ENCODE data around the gene ZNF500.

ZNF500 gene

DNA sequence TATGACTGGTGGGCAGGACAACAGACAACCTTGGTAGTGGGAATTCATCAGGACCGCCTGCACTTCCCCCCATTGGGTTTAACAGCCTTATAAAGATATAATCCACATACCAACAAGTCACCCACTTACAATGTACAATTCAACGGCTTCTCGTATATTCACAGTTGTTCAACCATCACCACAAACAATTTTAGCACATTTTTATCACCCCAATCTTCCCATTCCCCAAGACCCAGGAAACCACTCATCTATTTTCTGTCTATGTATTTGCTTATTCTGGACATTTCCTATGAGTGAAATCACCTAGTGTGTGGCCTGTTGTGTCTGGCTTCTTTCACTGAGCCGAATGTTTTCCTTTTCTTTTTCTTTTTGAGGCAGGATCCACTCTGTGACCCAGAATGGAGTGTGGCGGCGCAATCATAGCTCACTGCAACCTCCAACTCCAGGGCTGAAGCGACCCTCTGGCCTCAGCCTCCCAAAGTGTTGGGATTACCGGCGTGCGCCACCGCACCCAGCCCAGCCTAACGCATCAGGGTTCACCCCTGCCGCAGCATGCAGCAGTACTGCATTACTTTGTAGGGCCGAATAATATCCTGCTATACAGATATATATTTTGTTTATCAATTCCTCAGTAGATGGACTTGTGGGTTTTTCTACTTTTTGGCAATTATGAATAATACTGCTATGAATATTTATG is 43.7 kb downstream of the ZNF500 start:
- H3K4me3 ChIP-seq (ENCODE audit: low read depth, low read length): no peak overlapping the region
- TF ChIP-seq, protein P1, sequence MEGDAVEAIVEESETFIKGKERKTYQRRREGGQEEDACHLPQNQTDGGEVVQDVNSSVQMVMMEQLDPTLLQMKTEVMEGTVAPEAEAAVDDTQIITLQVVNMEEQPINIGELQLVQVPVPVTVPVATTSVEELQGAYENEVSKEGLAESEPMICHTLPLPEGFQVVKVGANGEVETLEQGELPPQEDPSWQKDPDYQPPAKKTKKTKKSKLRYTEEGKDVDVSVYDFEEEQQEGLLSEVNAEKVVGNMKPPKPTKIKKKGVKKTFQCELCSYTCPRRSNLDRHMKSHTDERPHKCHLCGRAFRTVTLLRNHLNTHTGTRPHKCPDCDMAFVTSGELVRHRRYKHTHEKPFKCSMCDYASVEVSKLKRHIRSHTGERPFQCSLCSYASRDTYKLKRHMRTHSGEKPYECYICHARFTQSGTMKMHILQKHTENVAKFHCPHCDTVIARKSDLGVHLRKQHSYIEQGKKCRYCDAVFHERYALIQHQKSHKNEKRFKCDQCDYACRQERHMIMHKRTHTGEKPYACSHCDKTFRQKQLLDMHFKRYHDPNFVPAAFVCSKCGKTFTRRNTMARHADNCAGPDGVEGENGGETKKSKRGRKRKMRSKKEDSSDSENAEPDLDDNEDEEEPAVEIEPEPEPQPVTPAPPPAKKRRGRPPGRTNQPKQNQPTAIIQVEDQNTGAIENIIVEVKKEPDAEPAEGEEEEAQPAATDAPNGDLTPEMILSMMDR (conservative IDR thresholded peaks at IDR 0.05; ENCODE audit: low read depth, low read length): no peak
- DNase-seq (ENCODE audit: low read depth): no peak

DNA sequence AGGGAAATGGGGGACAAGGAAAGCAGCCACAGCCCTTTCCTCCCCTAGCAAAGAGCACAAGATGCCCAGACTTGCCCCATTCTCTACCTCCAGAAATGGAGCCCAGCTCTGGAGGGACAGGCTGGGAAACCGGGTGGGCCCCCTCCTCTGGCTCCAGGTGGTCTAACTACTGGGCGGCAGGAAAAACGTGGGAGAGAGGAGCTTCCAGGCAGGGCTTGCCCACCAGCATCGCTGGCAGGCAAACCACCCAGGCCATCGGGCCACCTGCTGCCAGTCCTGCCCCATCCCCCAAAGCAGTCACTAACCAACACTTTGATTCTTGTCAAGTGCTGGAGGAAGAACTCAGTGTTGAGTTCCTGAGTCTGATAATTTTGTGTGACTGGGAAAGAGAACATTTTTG is 48.5 kb downstream of the ZNF500 start:
- no peak overlapping the region for H3K4me3 ChIP-seq (ENCODE audit: low read depth, low read length)
- TF ChIP-seq, protein P1 (conservative IDR thresholded peaks at IDR 0.05; ENCODE audit: low read depth, low read length): no peak
- DNase-seq (ENCODE audit: low read depth): no peak

DNA sequence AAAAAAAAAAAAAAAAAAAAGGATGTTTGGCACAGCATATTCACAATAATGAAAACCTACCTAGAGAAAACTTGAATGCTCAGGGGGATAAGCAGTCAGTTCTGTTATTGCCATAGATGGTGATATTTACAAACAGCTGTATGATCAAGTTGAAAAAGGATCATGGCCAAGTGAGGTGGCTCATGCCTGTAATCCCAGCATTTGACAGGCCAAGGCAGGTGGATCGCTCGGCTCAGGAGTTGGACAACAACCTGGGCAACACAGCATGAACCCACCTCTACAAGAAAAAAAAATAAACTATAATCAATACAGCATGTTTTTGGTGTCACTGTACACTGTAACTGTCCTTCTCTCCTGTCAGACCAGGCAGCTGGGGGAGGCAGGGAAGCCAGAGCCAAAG is 52.0 kb downstream of the ZNF500 start:
- H3K4me3 ChIP-seq (ENCODE audit: low read depth, low read length): no peak overlapping the region
- no peak for DNase-seq (ENCODE audit: low read depth)
- TF ChIP-seq, protein P1 (conservative IDR thresholded peaks at IDR 0.05; ENCODE audit: low read depth, low read length): no peak

DNA sequence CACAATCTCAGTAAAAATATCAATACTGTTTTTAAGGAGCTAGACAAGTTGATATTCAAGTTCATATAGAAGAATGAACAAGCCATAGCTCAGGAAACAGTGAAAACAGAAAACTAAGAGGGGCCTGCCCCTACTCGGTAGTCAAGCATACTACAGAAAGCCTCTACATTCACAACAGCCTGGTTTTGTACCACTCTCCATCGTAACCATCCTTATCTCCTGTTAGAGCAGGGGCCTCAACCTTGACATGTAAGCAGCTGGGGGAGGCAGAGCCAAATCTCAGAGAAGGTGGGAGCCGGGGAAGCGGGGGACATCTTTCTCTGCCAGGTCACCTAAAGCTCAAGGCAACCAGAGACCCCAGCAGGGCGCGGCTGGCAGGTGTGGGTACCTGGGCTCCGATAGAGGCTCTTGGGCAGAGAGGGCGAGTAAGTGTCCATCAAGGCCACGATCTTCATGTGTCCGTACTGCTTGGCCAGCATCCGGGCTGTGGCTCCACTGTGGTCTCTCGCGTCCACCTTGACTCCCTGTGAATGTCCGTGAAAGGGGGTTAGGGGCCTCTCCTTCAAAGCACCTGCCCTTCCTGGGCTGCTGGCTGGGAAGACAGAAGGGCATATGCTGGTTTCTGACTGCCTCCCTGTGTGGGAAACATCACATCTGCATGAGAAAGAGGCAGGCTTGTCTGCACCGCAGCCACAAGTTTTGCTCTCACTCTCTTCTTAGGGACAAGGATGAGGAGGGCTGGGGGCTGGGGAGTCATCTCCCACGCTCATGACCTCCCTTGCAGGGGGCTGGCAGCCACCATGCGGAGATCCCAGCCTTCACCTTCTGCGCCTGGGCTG is 53.1 kb downstream of the ZNF500 start:
- no peak for DNase-seq (ENCODE audit: low read depth)

DNA sequence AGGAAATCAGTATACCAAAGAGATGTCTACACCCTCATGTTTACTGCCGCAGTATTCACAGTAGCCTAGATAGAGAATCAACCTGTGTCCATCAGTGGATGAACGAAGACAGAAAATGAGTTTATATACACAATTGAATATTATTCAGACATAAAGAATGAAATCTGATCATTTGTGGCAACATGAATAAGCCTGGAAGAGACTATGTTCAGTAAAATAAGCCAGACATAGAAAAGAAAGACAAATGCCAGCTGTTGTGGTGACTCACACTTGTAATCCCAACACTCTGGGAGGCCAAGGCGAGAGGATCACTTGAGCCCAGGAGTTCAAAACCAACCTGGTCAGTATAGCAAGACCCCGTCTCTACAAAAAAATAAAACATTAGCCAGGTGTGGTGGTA is 57.5 kb downstream of the ZNF500 start:
- peak; percentile 19 for DNase-seq (ENCODE audit: low read depth)
- TF ChIP-seq, protein P1 (conservative IDR thresholded peaks at IDR 0.05; ENCODE audit: low read depth, low read length): no peak
- H3K4me3 ChIP-seq (ENCODE audit: low read depth, low read length): no peak overlapping the region

More for the DNA sequence above, 53.1 kb downstream of the ZNF500 start:
- H3K4me3 ChIP-seq (ENCODE audit: low read depth, low read length): no peak overlapping the region
- TF ChIP-seq, protein P1 (conservative IDR thresholded peaks at IDR 0.05; ENCODE audit: low read depth, low read length): no peak

DNA sequence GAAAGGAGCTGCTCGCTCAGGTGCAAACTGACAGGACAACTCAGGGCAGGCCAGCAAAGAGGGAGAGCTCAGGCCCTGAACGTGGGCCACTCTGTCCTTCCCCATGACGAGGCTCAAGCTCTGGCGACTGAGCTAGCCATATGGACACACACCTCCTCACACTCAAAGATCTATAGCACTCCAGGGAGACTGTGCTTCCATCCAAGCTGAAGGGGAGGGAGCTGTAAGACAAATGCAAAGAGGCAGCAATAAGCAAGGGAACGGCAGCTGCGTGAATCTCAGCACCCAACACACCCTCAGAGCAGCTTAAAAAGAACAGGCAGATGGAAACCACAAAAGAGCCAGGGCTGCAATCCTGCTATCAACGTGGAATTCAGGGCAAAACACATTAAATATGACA is 60.1 kb downstream of the ZNF500 start:
- no peak for DNase-seq (ENCODE audit: low read depth)
- TF ChIP-seq, protein P1 (conservative IDR thresholded peaks at IDR 0.05; ENCODE audit: low read depth, low read length): no peak
- no peak overlapping the region for H3K4me3 ChIP-seq (ENCODE audit: low read depth, low read length)
